Posterior cingulate gyrus (tissue), 11 donors: ENCODE data around the gene ADAMTS4.

Experiments used
- DNase-seq, 10 donors: peaks; one replicate each; pipeline versions ENCODE4 v3.0.0 to v3.0.0-alpha.2; 2020 to 2021; ENCODE audit warnings: mixed read lengths in 3 of 10
- intact Hi-C: fragments of 100-400 bp; cut with DNase I; formaldehyde crosslinking; loops from one replicate; pipeline ENCODE4 v1.15.1; 2023

Gene ADAMTS4

DNA sequence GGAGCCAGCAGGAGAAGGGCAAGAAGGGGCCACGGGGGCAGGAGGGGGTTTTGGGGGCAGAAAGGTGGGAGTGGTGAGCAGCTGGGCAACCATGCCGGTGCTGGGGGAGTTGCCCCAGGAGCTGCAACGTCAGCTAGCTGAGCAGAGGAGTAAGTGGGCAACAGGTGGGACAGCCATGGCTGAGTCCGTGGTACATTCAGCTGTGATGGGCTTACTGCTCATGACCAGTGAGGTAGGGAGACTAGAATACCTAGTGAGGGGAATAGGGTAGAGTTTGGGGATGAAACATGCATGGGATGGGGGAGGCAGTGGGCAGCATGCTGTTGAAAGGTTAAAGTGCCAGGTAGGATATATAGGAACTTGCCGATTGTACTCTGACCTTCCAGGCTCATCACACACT, 37.2 kb downstream of the ADAMTS4 start:
- intact Hi-C loops: no loop called here

GRCh38 chr1:161160671-161161145, 38.1 kb downstream of the ADAMTS4 start:
- intact Hi-C loops: no loop called here
- peak in 1 of 10 donors; percentile 33 for DNase-seq

More for the DNA sequence above, 37.2 kb downstream of the ADAMTS4 start:
- DNase-seq: peak in 1 of 10 donors; percentile 8

GRCh38 chr1:161159913-161160243, 39.0 kb downstream of the ADAMTS4 start:
- intact Hi-C loops: no loop called here
- DNase-seq: no peak

GRCh38 chr1:161159087-161159912, 39.6 kb downstream of the ADAMTS4 start, which contains the start of gene USP21:
TSS of gene USP21 (plus strand) at chr1:161159500. CDS start at chr1:161160641, 1,141 bp downstream.
- intact Hi-C loops: no loop called here
- peak; percentile 90 to 99 (median 96) for DNase-seq

- no peak for DNase-seq
- intact Hi-C loops: no loop called here
Observed at GRCh38 chr1:161158316-161159010, 40.4 kb downstream of the ADAMTS4 start.

DNA sequence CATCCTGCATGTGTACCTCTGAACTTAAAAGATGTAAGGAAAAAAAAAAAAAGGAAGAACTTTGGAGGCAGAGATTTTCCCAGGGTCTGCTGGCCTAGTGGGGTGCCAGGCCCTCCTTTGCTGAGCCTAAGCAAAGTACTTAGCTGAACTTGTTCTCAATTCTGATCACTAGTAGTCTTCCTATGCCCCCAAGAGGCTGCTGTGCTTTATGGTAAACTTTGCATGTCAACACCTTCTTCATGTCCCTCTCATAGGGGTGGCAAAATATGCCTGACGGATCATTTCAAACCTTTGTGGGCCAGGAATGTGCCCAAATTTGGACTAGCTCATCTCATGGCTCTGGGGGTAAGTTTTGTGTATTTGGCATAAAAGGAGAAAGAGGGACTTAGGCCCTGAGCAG, 41.0 kb downstream of the ADAMTS4 start:
- intact Hi-C loops: no loop called here

DNA sequence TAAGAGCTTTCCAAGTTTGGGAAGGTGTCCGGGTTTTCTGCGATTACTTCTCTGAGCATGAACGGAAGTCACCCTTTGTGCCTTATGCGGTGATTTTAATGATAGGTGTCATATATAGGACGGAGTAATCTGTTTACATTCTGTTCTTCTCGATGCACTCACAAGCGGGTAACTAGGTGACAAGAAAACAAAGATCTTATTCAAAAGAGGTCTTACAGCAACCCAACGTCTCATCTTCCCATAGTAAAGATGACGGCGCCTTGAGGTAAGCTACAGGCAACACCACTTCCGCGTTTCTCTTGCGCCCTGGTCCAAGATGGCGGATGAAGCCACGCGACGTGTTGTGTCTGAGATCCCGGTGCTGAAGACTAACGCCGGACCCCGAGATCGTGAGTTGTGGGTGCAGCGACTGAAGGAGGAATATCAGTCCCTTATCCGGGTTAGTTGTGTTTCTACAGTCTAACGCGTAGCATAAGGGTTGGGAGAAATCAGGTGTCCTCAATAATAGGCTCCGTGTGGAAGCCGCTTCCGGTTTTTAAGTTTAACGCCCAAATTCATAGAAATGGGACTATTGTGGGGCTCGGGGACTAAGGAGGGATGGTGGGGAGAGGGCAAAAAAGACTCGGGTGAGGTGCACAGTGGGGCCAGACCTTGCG, 45.0 kb downstream of the ADAMTS4 start, which contains the start of gene UFC1:
Gene UFC1, plus strand, starts transcription at position 297 of the 656 bp plus-strand sequence. Its CDS starts 20 bp downstream, at position 317.
- intact Hi-C loops: loop anchor here (1.0 kb wide), 1 partner anchor 21 kb away; no protein-coding TSS in a partner anchor
- peak; percentile 68 to 97 (median 78) for DNase-seq

More for the DNA sequence above, 41.0 kb downstream of the ADAMTS4 start:
- DNase-seq: no peak

DNA sequence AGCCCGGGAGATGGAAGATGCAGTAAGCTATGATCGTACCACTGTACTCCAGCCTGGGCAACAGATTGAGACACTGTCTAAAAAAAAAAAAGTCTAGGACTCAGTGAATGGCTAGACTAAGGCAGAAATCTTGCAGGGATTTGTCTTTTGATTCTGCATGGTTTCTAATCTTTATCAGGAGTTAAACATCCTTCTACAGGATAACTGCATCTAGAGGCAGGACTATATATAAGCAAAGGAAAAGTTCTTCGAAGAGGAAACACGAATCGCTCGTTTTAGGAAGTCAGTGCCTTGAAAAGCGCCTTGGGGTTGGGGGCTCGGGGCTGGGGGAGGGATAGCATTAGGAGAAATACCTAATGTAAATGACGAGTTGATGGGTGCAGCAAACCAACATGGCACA, 45.7 kb downstream of the ADAMTS4 start:
- intact Hi-C loops: loop anchor here (1.0 kb wide), 1 partner anchor 20 kb away; no protein-coding TSS in a partner anchor
- no peak for DNase-seq

DNA sequence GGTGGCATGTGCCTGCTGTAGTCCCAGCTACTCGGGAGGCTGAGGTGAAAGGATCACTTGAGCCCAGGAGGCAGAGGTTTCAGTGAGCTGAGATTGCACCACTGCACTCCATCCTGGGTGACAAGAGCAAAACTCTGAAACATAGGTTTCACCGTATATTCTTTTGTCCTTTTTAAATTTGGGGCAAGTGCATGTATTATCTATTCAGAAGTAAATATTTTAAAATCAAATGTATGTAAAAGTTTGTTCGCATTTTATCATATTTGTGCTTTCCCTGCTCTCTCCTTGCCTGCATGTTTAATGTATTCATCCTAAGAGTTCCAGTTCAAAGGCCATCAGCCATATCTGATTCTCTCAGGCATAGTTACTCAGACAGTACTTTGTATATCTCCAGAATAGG, 53.0 kb downstream of the ADAMTS4 start:
- intact Hi-C loops: no loop called here
- no peak for DNase-seq

DNA sequence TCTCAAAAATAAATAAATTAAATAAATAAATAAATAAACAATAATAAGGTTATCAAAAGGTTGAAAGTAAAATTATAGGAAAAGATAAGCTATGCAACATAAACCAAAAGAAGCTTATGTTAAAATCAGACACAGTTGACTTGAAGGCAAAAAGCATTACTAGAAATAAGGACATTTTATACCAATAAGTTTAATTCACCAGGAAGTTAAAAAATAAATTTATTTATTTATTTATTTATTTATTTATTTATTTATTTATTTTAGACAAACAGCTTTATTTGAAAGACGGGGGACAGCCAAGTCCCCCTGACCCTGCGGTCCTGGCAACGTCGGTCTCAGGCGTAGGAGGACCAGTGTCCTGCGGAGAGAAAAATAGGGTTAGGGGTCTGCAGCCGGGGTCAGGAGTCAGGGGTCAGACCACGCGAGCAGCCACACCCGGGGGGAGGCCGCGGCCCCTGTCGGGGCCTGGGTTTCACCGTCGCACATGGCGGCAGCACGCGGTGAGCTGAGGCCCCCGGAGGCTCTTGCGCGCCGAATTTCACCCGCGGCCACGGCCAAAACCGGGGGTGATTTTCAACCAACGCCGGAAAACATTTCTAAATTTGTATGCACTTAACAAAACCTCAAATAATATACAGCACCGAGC, 58.0 kb downstream of the ADAMTS4 start:
- DNase-seq: peak in 1 of 10 donors; percentile 45
- intact Hi-C loops: no loop called here

GRCh38 chr1:161139766-161140165, 59.1 kb downstream of the ADAMTS4 start:
- no peak for DNase-seq
- intact Hi-C loops: no loop called here

DNA sequence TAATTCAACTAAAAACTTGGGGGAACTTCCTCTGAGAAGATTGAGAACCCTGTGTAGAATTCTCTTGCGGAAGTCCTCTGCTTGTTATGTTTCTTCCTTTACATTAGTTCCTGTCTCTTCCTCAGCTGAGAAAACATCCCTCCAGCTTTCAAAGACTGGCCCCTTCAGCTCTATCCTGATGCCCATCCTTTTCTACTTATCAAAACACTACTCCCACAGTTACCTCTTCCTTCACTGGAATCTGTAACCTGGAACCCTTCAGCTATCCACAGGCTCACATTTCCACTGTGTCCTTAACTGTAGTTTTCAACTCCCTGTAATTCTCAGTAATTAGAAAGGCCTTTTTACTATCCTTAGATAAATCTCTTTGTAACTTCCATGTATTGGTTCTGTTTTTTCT, 60.4 kb downstream of the ADAMTS4 start:
- DNase-seq: no peak
- intact Hi-C loops: no loop called here

GRCh38 chr1:161137881-161138280, 61.0 kb downstream of the ADAMTS4 start:
- intact Hi-C loops: no loop called here
- peak in 1 of 10 donors; percentile 8 for DNase-seq
